ENCODE data around the gene EVA1B. TPM values are rescaled to one million over a fixed set of nuclear protein-coding genes. Genes with fewer than 3 reads are reported as not detected.

Gene EVA1B
- total RNA-seq, 1 donor from 2014 or later = 3.1 TPM

DNA sequence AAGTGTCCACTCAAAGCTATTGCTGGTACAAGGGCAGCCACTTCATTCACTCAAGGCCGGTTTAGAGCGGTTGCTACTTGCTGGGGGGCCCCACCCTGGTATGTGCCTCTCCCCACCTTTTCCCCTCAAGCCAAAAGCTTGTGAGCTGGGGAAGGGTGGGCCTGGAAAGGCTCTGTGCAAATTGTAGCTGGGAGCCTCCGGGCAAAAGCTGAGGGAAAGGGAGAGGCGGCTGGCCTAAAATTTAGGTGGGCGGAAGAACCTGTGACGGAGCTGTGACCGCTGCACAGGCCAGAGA is 17.6 kb downstream of the EVA1B start:
- Mint-ChIP-seq H3K4me3 (peak overlapping the region; percentile 91), H3K36me3 (peaks cover 20% of the 10 kb centered on the region), H3K27ac (no peak overlapping the region), H3K4me1 (peaks cover 16% of the 10 kb centered on the region), H3K27me3 (ENCODE audit: insufficient read depth, low read depth) (peaks cover 2% of the 10 kb centered on the region), H3K9me3 (no peaks in the 10 kb centered on the region)
- Histone ChIP-seq H3K4me1 (peaks cover 11% of the 10 kb centered on the region), H3K9me3 (ENCODE audit: low read depth) (no peaks in the 10 kb centered on the region), H3K27me3 (no peaks in the 10 kb centered on the region), H2AFZ (replicated peaks) (peak overlapping the region; percentile 52), H3K9ac (no peak overlapping the region), H3K79me2 (ENCODE audit: low read depth) (peaks cover 6% of the 10 kb centered on the region), H3K27ac (no peak overlapping the region), H3K4me2 (peak overlapping the region; percentile 91), H4K20me1 (ENCODE audit: low read depth) (peaks cover 22% of the 10 kb centered on the region), H3K4me3 (peak overlapping the region; percentile 80), H3F3A (ENCODE audit: low read depth) (peaks cover 27% of the 10 kb centered on the region), H3K36me3 (peaks cover 4% of the 10 kb centered on the region)
- no peak for DNase-seq (ENCODE audit: low spot score)
- TF ChIP-seq EZH2 (IDR thresholded peaks at IDR 0.05) (no peak), EZH2phosphoT487 (IDR thresholded peaks at IDR 0.05) (no peak)
- TF ChIP-seq, protein P1, sequence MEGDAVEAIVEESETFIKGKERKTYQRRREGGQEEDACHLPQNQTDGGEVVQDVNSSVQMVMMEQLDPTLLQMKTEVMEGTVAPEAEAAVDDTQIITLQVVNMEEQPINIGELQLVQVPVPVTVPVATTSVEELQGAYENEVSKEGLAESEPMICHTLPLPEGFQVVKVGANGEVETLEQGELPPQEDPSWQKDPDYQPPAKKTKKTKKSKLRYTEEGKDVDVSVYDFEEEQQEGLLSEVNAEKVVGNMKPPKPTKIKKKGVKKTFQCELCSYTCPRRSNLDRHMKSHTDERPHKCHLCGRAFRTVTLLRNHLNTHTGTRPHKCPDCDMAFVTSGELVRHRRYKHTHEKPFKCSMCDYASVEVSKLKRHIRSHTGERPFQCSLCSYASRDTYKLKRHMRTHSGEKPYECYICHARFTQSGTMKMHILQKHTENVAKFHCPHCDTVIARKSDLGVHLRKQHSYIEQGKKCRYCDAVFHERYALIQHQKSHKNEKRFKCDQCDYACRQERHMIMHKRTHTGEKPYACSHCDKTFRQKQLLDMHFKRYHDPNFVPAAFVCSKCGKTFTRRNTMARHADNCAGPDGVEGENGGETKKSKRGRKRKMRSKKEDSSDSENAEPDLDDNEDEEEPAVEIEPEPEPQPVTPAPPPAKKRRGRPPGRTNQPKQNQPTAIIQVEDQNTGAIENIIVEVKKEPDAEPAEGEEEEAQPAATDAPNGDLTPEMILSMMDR (IDR thresholded peaks at IDR 0.05) = no peak

DNA sequence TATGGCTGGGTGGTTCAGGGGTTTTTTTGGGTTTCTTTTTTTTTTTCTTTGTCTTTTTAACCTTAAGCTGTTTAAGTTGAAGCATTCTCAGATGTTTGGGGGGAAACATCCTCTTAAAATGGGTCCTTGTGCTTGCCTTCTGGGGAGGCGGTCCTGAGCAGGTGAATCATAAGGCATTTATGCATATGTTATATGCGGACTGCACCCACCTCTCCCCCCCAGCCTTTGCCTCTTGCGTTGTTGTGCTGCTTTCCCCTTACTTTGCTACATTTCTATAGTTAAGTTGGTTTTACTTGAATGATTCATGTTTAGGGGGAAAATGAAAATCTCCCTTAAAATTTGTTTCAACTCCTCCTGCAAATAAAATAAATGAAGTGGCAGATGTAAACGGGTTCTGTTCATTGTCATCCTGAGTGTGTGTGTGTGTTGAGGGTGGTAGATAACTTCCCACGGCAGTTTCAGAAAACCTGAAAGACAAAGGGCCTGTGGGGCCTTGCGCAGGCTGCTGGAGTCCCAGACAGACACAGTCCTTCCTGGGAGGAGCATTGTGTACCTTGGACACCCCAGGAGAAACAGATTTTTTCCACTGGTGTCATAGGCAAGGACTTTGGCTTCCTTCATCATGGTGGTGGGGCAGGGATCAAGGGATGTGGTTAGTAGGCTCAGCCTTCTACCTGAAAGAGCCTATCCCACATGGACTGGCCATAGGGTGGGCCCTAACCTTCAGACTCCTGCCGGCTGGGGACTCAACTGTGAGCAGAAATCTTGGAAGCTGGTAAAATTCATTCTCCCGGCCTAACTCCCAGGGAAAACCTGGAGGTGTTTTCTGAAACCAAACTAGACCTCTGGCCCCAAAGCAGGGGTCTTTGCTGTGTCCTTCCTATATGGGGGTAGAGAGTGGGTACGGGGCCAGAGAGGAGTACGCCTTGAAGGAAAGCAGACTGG is 18.2 kb downstream of the EVA1B start:
- Histone ChIP-seq H3K4me3 (peak overlapping the region; percentile 80), H4K20me1 (ENCODE audit: low read depth) (peaks cover 22% of the 10 kb centered on the region), H3K4me1 (peaks cover 11% of the 10 kb centered on the region), H3K79me2 (ENCODE audit: low read depth) (peaks cover 6% of the 10 kb centered on the region), H3K9ac (no peak overlapping the region), H2AFZ (replicated peaks) (no peak overlapping the region), H3K27me3 (no peaks in the 10 kb centered on the region), H3K9me3 (ENCODE audit: low read depth) (no peaks in the 10 kb centered on the region), H3K36me3 (peaks cover 4% of the 10 kb centered on the region), H3F3A (ENCODE audit: low read depth) (peaks cover 27% of the 10 kb centered on the region), H3K27ac (no peak overlapping the region), H3K4me2 (peak overlapping the region; percentile 91)
- H3K9me3 Mint-ChIP-seq = no peaks in the 10 kb centered on the region
- peak overlapping the region; percentile 91 for H3K4me3 Mint-ChIP-seq
- peaks cover 16% of the 10 kb centered on the region for H3K4me1 Mint-ChIP-seq
- peaks cover 4% of the 10 kb centered on the region for H3K27me3 Mint-ChIP-seq (ENCODE audit: insufficient read depth, low read depth)
- H3K27ac Mint-ChIP-seq = no peak overlapping the region
- H3K36me3 Mint-ChIP-seq = peaks cover 21% of the 10 kb centered on the region
- no peak for DNase-seq (ENCODE audit: low spot score)
- TF ChIP-seq EZH2phosphoT487 (IDR thresholded peaks at IDR 0.05) = no peak
- TF ChIP-seq, protein P1 (IDR thresholded peaks at IDR 0.05) = no peak
- TF ChIP-seq EZH2 (IDR thresholded peaks at IDR 0.05) = no peak

DNA sequence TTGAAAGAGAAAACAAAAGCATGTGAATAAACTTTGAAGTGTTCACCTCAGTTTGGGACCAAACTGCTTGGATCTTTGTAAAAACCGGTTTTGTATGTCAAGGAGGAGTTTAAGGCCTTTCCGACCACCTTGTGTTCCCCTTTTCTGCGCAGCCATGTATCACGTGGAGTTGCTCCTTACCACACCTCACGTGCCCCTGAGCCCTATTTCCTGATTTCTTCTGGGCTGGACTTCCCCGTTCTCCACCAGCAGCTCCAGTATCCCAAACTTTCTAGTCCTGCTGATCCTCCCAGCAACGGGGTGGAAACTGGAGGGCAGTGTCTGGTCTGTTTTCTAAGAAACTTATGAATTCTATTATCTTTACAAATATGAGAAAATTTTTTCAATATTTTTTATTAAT is 18.9 kb downstream of the EVA1B start:
- Histone ChIP-seq H3K27me3 (no peaks in the 10 kb centered on the region), H3K4me2 (no peak overlapping the region), H3F3A (ENCODE audit: low read depth) (peaks cover 27% of the 10 kb centered on the region), H3K9me3 (ENCODE audit: low read depth) (no peaks in the 10 kb centered on the region), H3K4me3 (no peak overlapping the region), H3K27ac (no peak overlapping the region), H4K20me1 (ENCODE audit: low read depth) (peaks cover 24% of the 10 kb centered on the region), H3K36me3 (peaks cover 4% of the 10 kb centered on the region), H2AFZ (replicated peaks) (no peak overlapping the region), H3K79me2 (ENCODE audit: low read depth) (peaks cover 6% of the 10 kb centered on the region), H3K4me1 (peaks cover 11% of the 10 kb centered on the region), H3K9ac (no peak overlapping the region)
- no peak for DNase-seq (ENCODE audit: low spot score)
- H3K27me3 Mint-ChIP-seq (ENCODE audit: insufficient read depth, low read depth) = peaks cover 4% of the 10 kb centered on the region
- peaks cover 24% of the 10 kb centered on the region for H3K36me3 Mint-ChIP-seq
- TF ChIP-seq EZH2phosphoT487 (IDR thresholded peaks at IDR 0.05) (no peak), EZH2 (IDR thresholded peaks at IDR 0.05) (no peak)
- TF ChIP-seq, protein P1 (IDR thresholded peaks at IDR 0.05) = no peak
- H3K27ac Mint-ChIP-seq = no peak overlapping the region
- H3K9me3 Mint-ChIP-seq = no peaks in the 10 kb centered on the region
- no peak overlapping the region for H3K4me3 Mint-ChIP-seq
- H3K4me1 Mint-ChIP-seq = peaks cover 16% of the 10 kb centered on the region
